HuH-7.5 (cell line): Measurements from ENCODE around the gene AADACL2.
"Not testable (repeated sequence)": the region's sequence is repeated elsewhere in the genome, so short reads cannot be mapped to it uniquely, and the experiment has no call there.

Source experiments
- DNase-seq: peaks from one replicate; pipeline ENCODE4 v3.0.0; 2011; ENCODE audit warnings: low spot score

The AADACL2 gene

GRCh38 chr3:151733613-151734012 lies at the start of gene AADACL2:
Gene AADACL2 (plus strand): TSS chr3:151733927. CDS start chr3:151734036, 109 bp downstream.
- DNase-seq = no peak

GRCh38 chr3:151684094-151684493 lies 49.6 kb upstream of the AADACL2 start:
- no peak for DNase-seq

GRCh38 chr3:151686257-151686656 lies 47.5 kb upstream of the AADACL2 start:
- no peak for DNase-seq

GRCh38 chr3:151687076-151687475 lies 46.7 kb upstream of the AADACL2 start:
- no peak for DNase-seq

GRCh38 chr3:151688571-151688970 lies 45.2 kb upstream of the AADACL2 start:
- no peak for DNase-seq

- DNase-seq = no peak
These were observed 43.1 kb upstream of the AADACL2 start for GRCh38 chr3:151690645-151691044.

GRCh38 chr3:151697496-151697895 lies 36.2 kb upstream of the AADACL2 start:
- DNase-seq = peak; percentile 4

- no peak for DNase-seq
These were observed 26.5 kb upstream of the AADACL2 start for GRCh38 chr3:151707216-151707615.

GRCh38 chr3:151708868-151709267 lies 24.9 kb upstream of the AADACL2 start:
- no peak for DNase-seq

- no peak for DNase-seq
These were observed 23.9 kb upstream of the AADACL2 start for GRCh38 chr3:151709847-151710246.

- no peak for DNase-seq
These were observed 12.4 kb upstream of the AADACL2 start for GRCh38 chr3:151721294-151721693.

- DNase-seq = no peak
These were observed 10.9 kb upstream of the AADACL2 start for GRCh38 chr3:151722856-151723255.

GRCh38 chr3:151724576-151725562 lies 8.9 kb upstream of the AADACL2 start:
- DNase-seq = no peak

- no peak for DNase-seq
These were observed 7.7 kb upstream of the AADACL2 start for GRCh38 chr3:151726016-151726415.

GRCh38 chr3:151732861-151733260 lies 866 bp upstream of the AADACL2 start:
- no peak for DNase-seq

- DNase-seq = no peak
These were observed 6.9 kb downstream of the AADACL2 start for GRCh38 chr3:151740581-151740980.

GRCh38 chr3:151743855-151744254 lies 10.1 kb downstream of the AADACL2 start:
- no peak for DNase-seq

- DNase-seq = no peak
These were observed 16.5 kb downstream of the AADACL2 start for GRCh38 chr3:151750181-151750580.

- DNase-seq = no peak
These were observed 17.0 kb downstream of the AADACL2 start for GRCh38 chr3:151750678-151751077.

- no peak for DNase-seq
These were observed 17.4 kb downstream of the AADACL2 start for GRCh38 chr3:151751161-151751560.

- no peak for DNase-seq
These were observed 20.1 kb downstream of the AADACL2 start for GRCh38 chr3:151753846-151754245.

GRCh38 chr3:151761581-151761980 lies 27.9 kb downstream of the AADACL2 start:
- DNase-seq = no peak

GRCh38 chr3:151764699-151765098 lies 31.0 kb downstream of the AADACL2 start:
- not testable (repeated sequence) for DNase-seq

- DNase-seq = no peak
These were observed 32.0 kb downstream of the AADACL2 start for GRCh38 chr3:151765685-151766084.
